Fibroblast of upper back skin (primary cell): ENCODE results near the gene SH3GL2.

Experiments used
- DNase-seq: peaks from one replicate; pipeline ENCODE4 v3.0.0-alpha.2; 2013

The SH3GL2 gene

DNA sequence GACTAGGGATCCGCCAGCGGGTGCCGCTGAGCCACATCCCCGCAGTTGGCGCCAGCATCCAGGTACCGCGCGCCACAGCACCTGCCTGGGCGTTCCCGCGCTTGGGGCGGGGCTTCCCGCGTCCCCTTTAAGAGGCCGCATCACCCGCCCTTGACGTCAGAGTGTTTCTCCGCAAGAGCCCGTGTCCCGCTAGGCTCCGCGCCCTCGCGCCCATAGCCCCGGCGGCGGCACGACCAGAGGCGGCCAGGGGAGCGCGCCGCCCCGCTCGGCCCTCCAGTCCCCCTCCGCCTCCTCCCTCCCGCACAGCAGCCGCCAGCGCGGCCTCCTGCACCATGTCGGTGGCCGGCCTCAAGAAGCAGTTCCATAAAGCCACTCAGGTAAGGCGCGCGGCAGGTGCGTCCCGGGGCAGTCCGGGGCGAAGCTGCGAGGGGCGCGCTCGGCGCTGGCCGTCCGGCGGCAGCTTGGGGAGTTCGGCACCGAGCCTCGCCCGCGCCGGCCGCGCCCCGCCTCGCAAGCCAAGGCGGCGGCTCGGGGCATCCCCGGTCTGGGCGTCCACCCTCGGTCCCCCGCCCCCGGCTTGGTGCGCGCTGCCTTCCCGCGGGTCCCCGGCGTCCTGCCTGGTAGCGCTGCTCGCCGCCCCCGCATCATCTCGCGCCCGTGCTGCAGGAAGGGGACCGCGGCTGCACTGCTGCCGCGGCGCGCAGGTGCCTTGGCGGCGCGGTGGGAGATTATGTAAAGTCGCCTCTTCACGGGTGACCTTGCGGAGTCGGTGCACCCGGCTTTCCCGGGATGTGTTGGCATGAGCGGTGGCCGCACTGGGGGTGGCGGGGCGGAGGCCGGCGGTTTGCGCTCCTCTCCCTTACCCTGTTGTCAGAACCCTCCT lies at the start of gene SH3GL2:
Gene SH3GL2, plus strand, starts transcription at position 156 of the 883 bp plus-strand sequence.
- DNase-seq, result no peak

- peak; percentile 46 for DNase-seq
These were observed 47.1 kb upstream of the SH3GL2 start for GRCh38 chr9:17531642-17532254.

- no peak for DNase-seq
These were observed 46.4 kb upstream of the SH3GL2 start for GRCh38 chr9:17532461-17532860.

DNA sequence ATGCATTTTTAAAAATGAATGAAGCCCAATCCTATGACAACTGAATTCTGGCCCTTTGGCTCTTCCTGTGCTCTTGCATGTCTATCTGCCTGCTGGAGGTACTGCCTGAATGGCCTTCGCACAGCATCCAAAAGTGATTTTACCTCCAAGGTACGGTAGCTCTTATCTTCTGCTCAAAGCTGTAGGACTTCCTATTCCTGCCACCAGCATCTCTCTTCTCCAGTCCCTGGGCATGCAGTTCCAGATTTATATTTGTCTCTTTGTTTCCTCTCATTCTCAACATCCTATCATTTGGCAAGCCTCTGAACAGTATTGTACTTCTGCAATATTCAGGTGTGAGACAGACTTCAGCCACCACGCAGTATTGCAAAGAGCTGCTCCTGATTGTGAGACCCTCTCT lies 43.7 kb upstream of the SH3GL2 start:
- no peak for DNase-seq

GRCh38 chr9:17536027-17536426 lies 42.8 kb upstream of the SH3GL2 start:
- DNase-seq, result no peak

GRCh38 chr9:17551023-17551422 lies 27.8 kb upstream of the SH3GL2 start:
- no peak for DNase-seq

DNA sequence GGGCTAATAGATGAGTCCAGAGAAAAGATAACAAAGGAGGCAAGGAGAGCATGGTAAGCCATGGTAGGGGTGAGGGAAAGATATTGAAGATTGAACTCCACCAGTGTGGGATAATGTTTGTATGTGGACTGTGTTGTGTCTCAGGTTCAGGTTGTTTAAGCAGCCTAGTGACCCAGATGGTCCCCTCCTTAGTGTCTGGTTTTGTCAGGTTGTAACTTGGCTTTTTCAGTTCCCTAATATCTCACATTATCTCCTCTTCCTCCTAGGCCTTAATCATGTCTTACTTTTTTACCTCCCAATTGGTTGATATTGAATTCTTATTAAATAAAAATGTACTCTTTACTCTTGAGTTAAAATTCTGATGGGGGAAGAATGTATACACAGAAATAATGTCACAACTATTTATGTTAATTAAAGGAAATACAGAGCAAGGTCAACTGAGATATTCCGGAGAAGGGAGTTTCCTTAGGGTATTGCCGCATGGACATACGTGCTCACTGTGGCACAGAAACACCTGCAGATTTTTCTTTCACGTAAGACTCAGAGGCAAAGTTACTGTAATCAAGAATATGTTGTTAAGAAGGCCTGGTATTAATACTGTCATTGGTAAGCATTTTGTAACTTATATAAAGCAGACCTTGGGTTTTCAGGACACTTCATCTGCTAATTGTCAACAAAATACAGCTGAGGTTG lies 23.4 kb upstream of the SH3GL2 start:
- DNase-seq, result no peak

DNA sequence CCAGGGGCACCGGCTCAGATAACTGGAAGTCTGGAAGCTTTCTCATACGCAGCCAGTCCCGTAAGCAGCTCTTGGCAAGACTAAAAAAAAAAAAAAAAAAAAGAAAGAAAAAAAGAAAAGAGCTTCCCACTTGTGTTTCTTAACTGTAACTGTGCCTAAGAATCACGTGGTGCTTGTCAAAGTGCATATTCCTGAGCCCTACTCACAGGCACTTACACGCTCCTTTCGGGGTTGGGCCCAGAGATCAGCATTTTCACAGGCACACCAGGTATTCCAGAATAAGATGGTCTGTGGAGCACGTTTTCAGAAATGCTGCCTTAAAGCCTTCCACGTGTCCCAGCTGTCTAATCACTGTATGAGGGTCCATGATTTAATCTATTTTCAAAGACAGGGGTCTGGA lies 22.6 kb upstream of the SH3GL2 start:
- no peak for DNase-seq

DNA sequence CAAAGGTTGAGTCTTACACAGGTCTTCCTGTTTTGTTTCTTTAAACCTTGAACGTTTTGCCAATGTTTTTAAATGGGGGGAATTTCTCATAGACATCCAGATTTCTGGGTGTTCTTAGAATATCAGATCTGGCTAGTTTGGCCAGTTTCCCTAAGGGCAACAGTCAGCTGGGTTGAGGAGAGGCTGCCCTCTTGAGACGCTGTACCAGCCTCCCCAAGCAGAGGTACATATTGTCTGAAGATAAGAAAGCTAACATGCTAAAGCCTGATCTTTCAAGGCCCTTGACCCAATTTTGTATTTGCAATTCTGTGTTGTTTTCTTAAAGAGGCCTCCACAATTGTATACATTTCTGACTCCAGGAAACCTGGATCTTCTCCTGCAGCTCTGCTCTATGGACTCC lies 21.9 kb upstream of the SH3GL2 start:
- no peak for DNase-seq

DNA sequence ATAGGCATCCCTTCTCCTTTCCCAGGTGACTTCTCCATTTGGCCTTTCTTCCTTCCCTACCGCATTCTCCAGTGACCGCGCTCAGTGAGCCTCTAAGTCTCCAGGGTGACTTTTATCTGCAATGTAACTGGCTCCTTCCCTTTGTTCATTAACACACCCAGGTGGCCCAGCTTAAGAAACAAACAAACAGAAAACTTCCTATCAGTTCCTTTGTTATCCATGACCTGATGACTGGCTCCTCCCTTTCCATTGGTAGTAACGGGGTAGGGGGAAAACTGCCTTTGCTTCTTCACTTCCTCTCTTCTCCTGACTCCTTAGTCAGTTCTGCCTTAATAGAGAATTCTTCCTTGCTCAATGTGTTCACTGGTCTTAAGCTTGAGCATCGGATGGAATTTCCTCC lies 7.0 kb upstream of the SH3GL2 start:
- no peak for DNase-seq

DNA sequence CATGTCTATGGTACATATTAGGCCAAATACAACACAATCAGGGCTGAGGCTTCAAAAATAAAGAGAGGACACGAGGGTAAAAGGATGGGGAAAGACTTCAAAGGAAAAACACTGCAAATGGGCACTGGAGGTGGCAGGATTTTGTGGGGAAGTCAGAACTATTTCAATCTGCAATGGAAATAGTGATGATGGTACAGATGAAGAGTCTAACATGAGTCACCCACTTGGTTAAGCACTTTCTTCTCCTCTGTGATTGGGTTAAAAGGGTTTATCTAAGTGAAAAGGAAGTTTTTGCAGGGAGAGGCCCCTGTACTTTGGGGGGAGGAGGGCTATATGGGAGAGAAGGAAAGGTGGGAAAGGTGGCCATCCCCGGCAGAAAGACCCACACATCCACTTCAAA lies 4.5 kb upstream of the SH3GL2 start:
- DNase-seq, result no peak

DNA sequence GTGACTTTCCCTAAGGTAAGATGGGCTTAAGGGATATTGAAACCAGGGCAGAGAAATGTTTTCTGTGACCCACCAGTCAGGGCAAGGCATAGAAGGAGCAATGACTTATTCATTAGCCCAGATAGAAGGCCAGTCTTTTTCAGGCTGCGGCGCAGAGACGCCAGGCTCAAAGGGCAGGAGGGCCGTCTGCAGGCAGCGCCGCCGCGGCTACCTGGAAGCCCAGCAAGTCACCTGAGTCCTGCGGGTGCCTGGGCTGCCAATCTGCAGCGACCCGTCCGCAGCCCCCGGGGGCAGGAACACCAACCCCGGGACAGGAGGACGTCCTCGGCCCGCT lies 322 bp upstream of the SH3GL2 start:
- no peak for DNase-seq

DNA sequence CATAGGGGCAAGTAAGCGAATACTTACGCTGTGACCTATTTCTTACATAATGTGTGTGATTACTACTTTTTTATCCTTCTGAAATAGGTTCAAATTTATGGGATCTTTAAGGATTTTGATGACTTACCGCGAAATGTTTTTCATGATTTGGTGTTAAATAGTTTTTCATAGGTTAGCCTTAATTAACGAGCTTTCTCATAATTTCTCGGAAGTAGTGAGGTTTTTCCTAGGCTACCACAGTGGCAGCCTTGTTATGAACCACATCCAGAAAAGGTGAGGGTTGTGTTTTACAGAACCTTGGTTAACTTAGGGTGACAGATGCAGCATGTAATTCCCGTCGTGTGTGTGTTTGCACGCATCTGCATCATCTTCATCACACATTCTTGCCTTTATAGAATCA lies 1.3 kb downstream of the SH3GL2 start:
- no peak for DNase-seq

- no peak for DNase-seq
These were observed 8.2 kb downstream of the SH3GL2 start for GRCh38 chr9:17587113-17587512.

DNA sequence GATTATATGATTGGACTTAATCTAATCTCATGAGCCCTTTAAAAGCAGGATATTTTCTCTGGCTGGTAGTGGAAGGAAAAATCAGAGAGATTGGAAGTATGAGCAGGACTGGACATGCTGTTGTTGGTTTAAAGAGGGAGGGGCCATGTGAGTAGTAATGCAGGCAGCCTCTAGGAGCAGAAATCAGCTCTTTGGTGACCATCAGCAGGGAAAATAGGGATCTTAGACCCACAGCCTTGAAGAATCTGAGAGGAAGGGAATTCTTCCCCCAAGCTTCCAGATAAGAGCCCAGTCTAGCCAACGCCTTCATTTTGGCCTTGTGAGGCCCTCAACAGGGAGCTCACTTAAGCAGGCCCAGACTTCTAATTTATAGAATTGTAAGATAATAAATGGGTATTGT lies 9.5 kb downstream of the SH3GL2 start:
- DNase-seq, result no peak

GRCh38 chr9:17588941-17589340 lies 10.1 kb downstream of the SH3GL2 start:
- DNase-seq, result no peak

DNA sequence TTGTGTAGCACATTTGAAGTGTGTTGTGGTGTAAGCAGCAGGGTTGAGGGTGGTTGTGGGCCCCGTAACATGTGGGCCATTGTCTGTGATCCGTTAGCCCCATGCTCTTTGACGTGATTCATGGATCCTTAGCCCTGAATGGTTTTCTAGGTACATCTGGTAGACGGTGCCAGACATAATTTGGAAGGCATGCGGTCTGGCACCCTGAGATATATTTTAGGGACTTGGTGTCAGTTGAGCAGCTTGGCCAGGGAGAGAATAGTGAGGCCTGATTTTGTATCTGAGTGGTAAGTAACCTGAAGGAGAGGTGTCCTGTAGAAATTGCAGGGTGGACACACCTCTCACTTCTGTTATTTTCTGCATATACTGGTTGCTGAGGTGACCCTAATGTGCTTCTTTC lies 10.9 kb downstream of the SH3GL2 start:
- DNase-seq, result no peak

- DNase-seq, result no peak
These were observed 16.1 kb downstream of the SH3GL2 start for GRCh38 chr9:17594961-17595360.

DNA sequence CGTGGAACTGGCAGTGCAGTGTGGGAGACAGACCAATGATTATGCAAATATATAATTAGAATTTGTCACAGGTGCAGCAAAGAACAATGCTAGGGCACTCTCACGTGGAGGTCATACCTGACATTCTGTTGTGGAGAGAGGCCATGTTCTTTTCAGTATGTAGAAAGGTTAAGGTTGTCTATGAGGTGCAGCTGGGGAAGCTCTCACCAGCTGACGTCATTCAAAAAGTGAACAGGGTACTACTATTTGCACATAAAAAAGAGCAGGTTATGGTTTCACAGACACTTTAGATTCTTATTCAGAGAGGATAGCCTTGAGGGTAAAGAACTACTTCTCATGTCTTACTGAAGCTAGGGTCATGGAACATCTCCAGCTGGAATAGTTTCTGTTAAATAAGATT lies 19.1 kb downstream of the SH3GL2 start:
- no peak for DNase-seq

GRCh38 chr9:17600962-17601593 lies 22.2 kb downstream of the SH3GL2 start:
- DNase-seq, result peak; percentile 22

GRCh38 chr9:17604556-17604955 lies 25.7 kb downstream of the SH3GL2 start:
- DNase-seq, result no peak

DNA sequence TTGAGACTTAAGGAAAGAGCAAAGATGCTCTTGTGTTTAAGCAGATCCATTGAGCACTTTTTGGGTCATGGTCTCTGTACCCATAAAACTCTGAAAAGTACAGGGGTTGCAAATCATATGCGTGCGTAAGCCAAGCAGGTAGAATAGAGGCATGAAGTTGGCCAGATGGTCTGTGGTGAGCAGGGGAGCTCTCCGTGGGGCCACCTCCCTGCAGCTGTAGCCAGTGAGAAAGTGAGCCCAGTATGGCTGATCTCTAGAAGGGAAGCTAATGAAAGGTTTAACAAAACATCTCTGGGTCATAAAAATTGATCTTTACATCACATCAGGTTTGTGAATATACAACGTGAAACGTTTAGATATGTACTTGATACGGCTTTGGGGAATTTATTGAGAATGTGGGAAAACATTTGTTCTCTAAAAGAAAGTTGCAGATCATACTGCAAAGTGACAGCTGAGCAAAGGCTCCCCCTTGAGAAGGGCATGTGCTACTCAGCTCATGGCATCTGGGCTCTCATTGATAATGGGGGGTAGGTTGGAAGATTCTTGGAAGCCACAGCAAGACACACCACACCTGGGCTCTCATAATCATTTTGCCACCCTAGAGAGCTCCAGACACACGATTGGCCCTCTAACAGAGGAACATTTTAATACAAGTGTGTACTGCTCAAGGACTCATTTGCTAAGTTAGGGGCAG lies 30.6 kb downstream of the SH3GL2 start:
- DNase-seq, result no peak

GRCh38 chr9:17611342-17611741 lies 32.5 kb downstream of the SH3GL2 start:
- no peak for DNase-seq
